Neural progenitor cell (in vitro differentiated cells): ENCODE results near the gene PPFIBP1. TPM values are rescaled to one million over a fixed set of nuclear protein-coding genes. Genes with fewer than 3 reads are reported as not detected.
A peak's percentile ranks its signal among the peaks of the same experiment; 100 is the strongest.

Experiments
- DNase-seq: peaks from one replicate; pipeline ENCODE4 v3.0.0-alpha.2; 2016; ENCODE audit warnings: low spot score
- H2AFZ ChIP-seq: fragments of 200-600 bp; sonication (generic); replicated peaks from 2 replicates; pipeline ENCODE4 v1.6.1; 2016; ENCODE audit warnings: antibody characterized with exemption
- H3F3A ChIP-seq: fragments of 200-600 bp; sonication (generic); 2 replicates; pipeline ENCODE4 v1.6.1; 2016; ENCODE audit warnings: antibody characterized with exemption, low read depth
- H3K27ac ChIP-seq: fragments of 200-600 bp; sonication (generic); 2 replicates; pipeline ENCODE4 v1.5.1; 2016; ENCODE audit warnings: mild to moderate bottlenecking
- H3K27me3 ChIP-seq: fragments of 200-600 bp; sonication (generic); 2 replicates; pipeline ENCODE4 v1.6.1; 2016; ENCODE audit warnings: mild to moderate bottlenecking, moderate library complexity
- H3K36me3 ChIP-seq: fragments of 200-600 bp; sonication (generic); 2 replicates; pipeline ENCODE4 v1.5.1; 2016
- H3K4me1 ChIP-seq: fragments of 200-600 bp; sonication (generic); 2 replicates; pipeline ENCODE4 v1.6.1; 2016; ENCODE audit warnings: mixed run types
- H3K4me2 ChIP-seq: fragments of 200-600 bp; sonication (generic); 2 replicates; pipeline ENCODE4 v1.6.1; 2016
- H3K4me3 ChIP-seq: fragments of 200-600 bp; sonication (generic); 2 replicates; pipeline ENCODE4 v1.5.1; 2016
- H3K79me2 ChIP-seq: fragments of 200-600 bp; sonication (generic); 2 replicates; pipeline ENCODE4 v1.6.1; 2016; ENCODE audit warnings: low read depth
- H3K9ac ChIP-seq: fragments of 200-600 bp; sonication (generic); 2 replicates; pipeline ENCODE4 v1.6.1; 2016
- H3K9me3 ChIP-seq: fragments of 200-600 bp; sonication (generic); 2 replicates; pipeline ENCODE4 v1.5.1; 2016; ENCODE audit warnings: low read depth
- H4K20me1 ChIP-seq: fragments of 200-600 bp; sonication (generic); 2 replicates; pipeline ENCODE4 v1.6.1; 2016; ENCODE audit warnings: low read depth
- H3K27ac Mint-ChIP-seq: 3 replicates; pipeline ENCODE4 v1.8.0; 2021; ENCODE audit warnings: mixed read lengths
- H3K27me3 Mint-ChIP-seq: 2 replicates; pipeline ENCODE4 v1.8.0; 2022; ENCODE audit warnings: low read depth, mild to moderate bottlenecking, inconsistent platforms, moderate library complexity, mixed read lengths; ENCODE audit not compliant: insufficient read depth
- H3K36me3 Mint-ChIP-seq: 3 replicates; pipeline ENCODE4 v1.8.0; 2021; ENCODE audit warnings: mixed read lengths
- H3K4me1 Mint-ChIP-seq: 3 replicates; pipeline ENCODE4 v1.8.0; 2021; ENCODE audit warnings: mixed read lengths
- H3K4me3 Mint-ChIP-seq: 3 replicates; pipeline ENCODE4 v1.8.0; 2021; ENCODE audit warnings: mild to moderate bottlenecking, moderate library complexity, mixed read lengths
- H3K9me3 Mint-ChIP-seq: 3 replicates; pipeline ENCODE4 v1.8.0; 2020; ENCODE audit warnings: mixed read lengths
- CTCF ChIP-seq: fragments of 200-600 bp; sonication (generic); IDR thresholded peaks from 2 replicates; pipeline ENCODE4 v1.5.1; 2017; ENCODE audit warnings: antibody characterized with exemption, mild to moderate bottlenecking
- EZH2 ChIP-seq: fragments of 200-600 bp; sonication (generic); IDR thresholded peaks from 2 replicates; pipeline ENCODE4 v1.6.1; 2017; ENCODE audit warnings: antibody characterized with exemption, mild to moderate bottlenecking, moderate library complexity
- EZH2phosphoT487 ChIP-seq: fragments of 200-600 bp; sonication (generic); IDR thresholded peaks from 2 replicates; pipeline ENCODE4 v1.6.1; 2017; ENCODE audit warnings: antibody characterized with exemption
- total RNA-seq: library from RNA; depleted of rRNA; stranded (reverse); fragments of >200 nt; gene quantifications from 2 replicates; pipeline ENCODE4 v1.2.3, GENCODE V29; 2015; ENCODE audit warnings: low replicate concordance

PPFIBP1 gene
- total RNA-seq, 1 donor from 2014 or later = 61.7 TPM

- H3K4me3 Mint-ChIP-seq = peak overlapping the region; percentile 99
- Histone ChIP-seq H3K27ac (no peak overlapping the region), H4K20me1 (no peaks in the 10 kb centered on the region), H3K4me1 (peaks cover 4% of the 10 kb centered on the region), H3K4me2 (peak overlapping the region; percentile 97), H3K9ac (no peak overlapping the region), H3K4me3 (peak overlapping the region; percentile 70), H3K9me3 (no peaks in the 10 kb centered on the region), H3K27me3 (no peaks in the 10 kb centered on the region), H3K79me2 (peaks cover 29% of the 10 kb centered on the region), H2AFZ (no peak overlapping the region), H3K36me3 (no peaks in the 10 kb centered on the region), H3F3A (peaks cover 4% of the 10 kb centered on the region)
- H3K4me1 Mint-ChIP-seq = peaks cover 22% of the 10 kb centered on the region
- DNase-seq = no peak
- no peaks in the 10 kb centered on the region for H3K9me3 Mint-ChIP-seq
- no peak overlapping the region for H3K27ac Mint-ChIP-seq
- peaks cover 14% of the 10 kb centered on the region for H3K36me3 Mint-ChIP-seq
- peaks cover 5% of the 10 kb centered on the region for H3K27me3 Mint-ChIP-seq
- no peak for TF ChIP-seq CTCF
- TF ChIP-seq EZH2phosphoT487 = no peak
- no peak for TF ChIP-seq EZH2
Observed at GRCh38 chr12:27711967-27712366, 188.0 kb downstream of the PPFIBP1 start.

GRCh38 chr12:27723212-27723611 is 199.2 kb downstream of the PPFIBP1 start:
- DNase-seq = no peak
- H3K27ac Mint-ChIP-seq = no peak overlapping the region

GRCh38 chr12:27730097-27730588 is 206.1 kb downstream of the PPFIBP1 start:
- Histone ChIP-seq H3K27me3 (no peaks in the 10 kb centered on the region), H3K9me3 (no peaks in the 10 kb centered on the region), H4K20me1 (no peaks in the 10 kb centered on the region), H3K36me3 (peaks cover 4% of the 10 kb centered on the region), H2AFZ (no peak overlapping the region), H3F3A (no peaks in the 10 kb centered on the region), H3K4me3 (no peak overlapping the region), H3K79me2 (no peaks in the 10 kb centered on the region), H3K9ac (no peak overlapping the region), H3K4me2 (no peak overlapping the region), H3K27ac (no peak overlapping the region), H3K4me1 (no peaks in the 10 kb centered on the region)
- Mint-ChIP-seq H3K9me3 (no peaks in the 10 kb centered on the region), H3K27me3 (peaks cover 3% of the 10 kb centered on the region), H3K27ac (no peak overlapping the region), H3K4me3 (no peak overlapping the region), H3K4me1 (no peaks in the 10 kb centered on the region), H3K36me3 (peaks cover 13% of the 10 kb centered on the region)
- DNase-seq = no peak
- TF ChIP-seq EZH2 = no peak
- TF ChIP-seq EZH2phosphoT487 = no peak
- no peak for TF ChIP-seq CTCF

More at GRCh38 chr12:27723212-27723611, 199.2 kb downstream of the PPFIBP1 start:
- no peak overlapping the region for H3K9ac ChIP-seq
- peaks cover 3% of the 10 kb centered on the region for H4K20me1 ChIP-seq
- no peaks in the 10 kb centered on the region for H3F3A ChIP-seq
- no peak overlapping the region for H3K4me3 ChIP-seq
- H3K4me1 ChIP-seq = no peaks in the 10 kb centered on the region
- no peaks in the 10 kb centered on the region for H3K9me3 Mint-ChIP-seq
- no peaks in the 10 kb centered on the region for H3K79me2 ChIP-seq
- TF ChIP-seq CTCF (no peak), EZH2 (no peak), EZH2phosphoT487 (no peak)
- no peak overlapping the region for H3K4me2 ChIP-seq
- no peaks in the 10 kb centered on the region for H3K36me3 ChIP-seq
- H3K27me3 Mint-ChIP-seq = peaks cover 3% of the 10 kb centered on the region
- H3K9me3 ChIP-seq = no peaks in the 10 kb centered on the region
- H3K4me3 Mint-ChIP-seq = no peak overlapping the region
- no peak overlapping the region for H2AFZ ChIP-seq
- no peak overlapping the region for H3K27ac ChIP-seq
- no peaks in the 10 kb centered on the region for H3K4me1 Mint-ChIP-seq
- H3K36me3 Mint-ChIP-seq = peaks cover 12% of the 10 kb centered on the region
- no peaks in the 10 kb centered on the region for H3K27me3 ChIP-seq
